Right renal cortex interstitium (tissue), 3 donors: ENCODE measurements around the gene USP48. TPM values are rescaled to one million over a fixed set of nuclear protein-coding genes. Genes with fewer than 3 reads are reported as not detected.
"Not testable (repeated sequence)": the region's sequence is repeated elsewhere in the genome, so short reads cannot be mapped to it uniquely, and the experiment has no call there.

Experiments used
- DNase-seq, 3 donors: peaks; one replicate each; pipeline ENCODE4 v3.0.0-alpha.2; 2013; ENCODE audit warnings: low read depth in 3 of 3, low spot score in 2 of 3
- polyA plus RNA-seq, 3 donors: library from polyadenylated mRNA; unstranded; fragments of 120-200 nt; gene quantifications; one replicate each; pipeline ENCODE4 v1.2.1, GENCODE V29; 2013; ENCODE audit not compliant: insufficient read length in 3 of 3

USP48 gene
- polyA plus RNA-seq, 3 donors: 61.0 to 67.0 (median 64.7) TPM

DNA sequence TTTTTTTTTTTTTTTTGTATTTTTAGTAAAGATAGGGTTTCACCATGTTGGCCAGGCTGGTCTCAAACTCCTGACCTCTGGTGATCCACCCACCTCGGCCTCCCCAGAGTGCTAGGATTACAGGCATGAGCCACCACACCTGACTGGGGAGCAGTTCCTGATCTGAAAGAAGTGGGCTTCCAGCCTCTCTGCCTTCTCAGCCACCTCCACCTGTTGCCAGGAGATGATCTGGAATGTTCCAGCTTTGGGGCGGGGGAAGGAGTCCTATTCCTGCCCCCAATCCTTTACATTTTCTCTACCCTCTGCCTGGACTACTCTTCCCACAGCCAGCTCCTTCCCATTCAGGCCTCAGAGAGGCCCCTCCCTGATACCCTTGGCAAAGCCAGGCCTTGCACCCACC is 141.9 kb downstream of the USP48 start:
- no peak for DNase-seq

DNA sequence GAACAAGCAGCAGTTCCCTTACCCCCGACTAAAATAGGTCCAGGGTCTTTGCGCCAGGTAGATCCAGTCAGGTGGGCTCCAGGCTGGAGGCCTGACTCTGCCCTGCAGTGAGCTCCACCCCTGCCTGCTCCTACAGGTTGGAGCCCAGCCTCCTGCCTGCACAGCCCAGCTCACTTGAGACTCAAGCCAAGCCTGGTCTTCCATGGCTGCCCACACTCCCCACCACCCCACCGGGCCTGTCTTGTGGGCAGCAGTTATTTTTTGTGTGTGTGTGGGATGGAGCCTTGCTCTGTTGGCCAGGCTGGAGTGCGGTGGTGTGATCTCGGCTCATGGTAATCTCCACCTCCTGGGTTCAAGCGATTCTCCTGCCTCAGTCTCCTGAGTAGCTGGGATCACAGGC is 142.3 kb downstream of the USP48 start:
- no peak for DNase-seq

DNA sequence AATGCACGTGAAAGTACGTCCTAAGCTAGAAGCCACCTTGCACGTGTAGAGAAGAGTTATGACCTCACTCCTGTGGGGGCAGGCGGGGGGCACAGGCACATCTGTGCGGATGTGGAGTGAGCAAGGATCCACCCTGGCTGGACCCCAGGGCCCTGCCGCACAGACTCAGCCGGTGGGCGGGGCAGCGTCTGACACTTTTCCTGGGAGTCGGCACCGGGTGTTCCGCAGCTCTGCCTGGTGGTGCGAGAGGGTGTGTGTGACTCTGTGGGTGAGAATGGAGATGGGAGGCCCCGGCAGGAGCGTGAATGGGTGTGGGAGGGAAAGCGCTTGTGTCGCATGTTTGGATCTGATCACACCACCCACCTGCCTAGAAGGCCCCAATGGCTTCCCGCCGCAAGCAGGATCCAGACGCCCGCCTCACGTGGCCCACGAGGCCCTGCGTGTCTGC is 143.3 kb downstream of the USP48 start:
- DNase-seq: no peak

DNA sequence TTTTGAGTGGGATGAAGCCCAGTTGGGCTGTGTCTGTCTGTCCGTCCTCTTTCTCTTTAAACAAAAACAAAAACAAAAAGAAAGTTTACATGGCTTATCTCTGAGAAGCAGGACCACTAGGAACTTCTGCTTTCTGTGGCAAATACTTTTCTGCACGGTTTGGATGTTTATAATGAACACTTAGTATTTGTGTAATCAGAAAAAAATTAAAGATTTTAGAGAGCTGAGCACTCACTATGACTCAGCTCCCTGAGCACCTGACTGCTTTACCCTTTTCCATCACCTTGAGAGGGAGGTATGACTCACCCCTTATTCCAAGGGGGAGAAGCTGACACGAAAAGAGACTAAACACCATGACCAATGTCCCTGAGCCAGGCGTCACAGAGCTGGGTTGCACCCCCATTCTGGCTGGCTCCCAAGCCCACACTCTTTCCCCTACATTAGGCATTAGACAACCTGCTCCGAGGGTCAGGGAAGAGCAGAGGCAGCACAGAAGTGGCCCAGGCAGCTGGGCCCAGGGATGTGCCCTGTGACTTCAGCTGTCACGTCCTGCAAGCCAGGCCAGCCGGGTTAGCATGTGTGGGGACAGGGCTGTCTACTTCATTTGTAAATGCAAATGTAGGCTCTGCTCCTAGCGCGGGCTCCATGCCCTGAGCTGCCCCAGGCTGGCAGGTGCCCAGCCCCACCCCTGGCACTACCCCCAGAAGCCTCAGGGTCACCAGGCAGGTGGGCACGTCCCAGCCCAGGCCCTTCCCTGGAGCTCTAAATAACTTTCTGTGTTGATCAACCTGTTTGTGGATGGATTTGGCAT is 144.2 kb downstream of the USP48 start:
- no peak for DNase-seq

DNA sequence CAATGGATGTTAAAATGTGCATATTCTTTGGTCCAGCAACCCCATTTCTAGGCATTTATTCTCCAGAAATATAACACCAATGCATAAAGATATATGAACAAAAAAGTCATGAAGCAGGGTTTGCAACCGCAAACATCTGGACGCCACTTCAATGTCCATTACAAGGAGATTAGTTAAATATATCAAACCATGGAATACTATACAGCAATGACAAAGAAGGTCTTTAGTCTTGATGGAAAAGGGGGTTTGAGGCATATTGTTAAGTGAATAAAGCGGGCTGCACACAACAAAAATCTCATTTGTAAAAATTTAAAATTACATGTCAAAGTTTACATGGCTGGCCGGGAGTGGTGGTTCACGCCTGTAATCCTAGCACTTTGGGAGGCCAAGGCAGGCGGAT is 145.4 kb downstream of the USP48 start:
- no peak for DNase-seq

GRCh38 chr1:21636029-21636428 is 146.9 kb downstream of the USP48 start:
- DNase-seq: no peak

- no peak for DNase-seq
Measured at GRCh38 chr1:21634806-21635535, 148.0 kb downstream of the USP48 start.

DNA sequence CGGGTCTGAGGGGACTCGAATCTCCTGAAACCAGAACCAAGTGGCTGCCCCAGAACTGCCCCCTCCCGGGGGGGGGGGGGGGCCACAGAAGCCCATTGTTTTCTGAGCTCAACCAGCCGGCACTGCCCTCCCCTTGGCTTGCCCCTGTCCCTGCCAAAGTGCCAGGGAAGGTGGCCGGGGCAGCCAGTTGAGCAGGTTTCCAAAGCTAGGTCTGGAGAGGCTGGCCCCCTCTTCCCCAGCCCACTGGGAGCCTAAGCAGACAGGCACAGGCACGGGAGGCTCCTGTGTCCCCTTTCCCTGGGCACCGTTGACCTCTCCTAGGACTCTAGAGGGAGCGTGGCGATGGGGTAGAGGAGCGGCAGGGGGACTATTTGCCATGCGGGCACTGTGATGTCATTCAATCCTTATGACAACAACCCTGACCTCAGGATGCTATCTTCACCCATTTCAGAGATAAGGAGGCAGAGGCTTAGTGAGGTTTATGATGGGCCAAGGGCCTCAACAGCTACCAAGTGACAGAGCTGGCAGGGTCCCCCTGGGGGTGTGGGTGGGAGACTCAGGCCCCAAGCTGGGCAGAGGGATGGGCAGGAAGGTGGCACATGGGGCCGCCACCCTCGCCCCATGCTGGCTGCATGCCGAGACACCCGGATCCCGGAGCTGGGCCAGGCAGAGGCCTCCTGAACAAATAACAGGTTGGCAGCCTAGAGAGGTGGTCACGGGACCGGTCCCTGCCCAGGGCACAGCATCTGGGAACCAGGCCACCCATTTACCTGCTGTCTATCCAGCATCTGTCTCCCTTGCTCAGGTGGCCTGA is 148.8 kb downstream of the USP48 start:
- DNase-seq: no peak

DNA sequence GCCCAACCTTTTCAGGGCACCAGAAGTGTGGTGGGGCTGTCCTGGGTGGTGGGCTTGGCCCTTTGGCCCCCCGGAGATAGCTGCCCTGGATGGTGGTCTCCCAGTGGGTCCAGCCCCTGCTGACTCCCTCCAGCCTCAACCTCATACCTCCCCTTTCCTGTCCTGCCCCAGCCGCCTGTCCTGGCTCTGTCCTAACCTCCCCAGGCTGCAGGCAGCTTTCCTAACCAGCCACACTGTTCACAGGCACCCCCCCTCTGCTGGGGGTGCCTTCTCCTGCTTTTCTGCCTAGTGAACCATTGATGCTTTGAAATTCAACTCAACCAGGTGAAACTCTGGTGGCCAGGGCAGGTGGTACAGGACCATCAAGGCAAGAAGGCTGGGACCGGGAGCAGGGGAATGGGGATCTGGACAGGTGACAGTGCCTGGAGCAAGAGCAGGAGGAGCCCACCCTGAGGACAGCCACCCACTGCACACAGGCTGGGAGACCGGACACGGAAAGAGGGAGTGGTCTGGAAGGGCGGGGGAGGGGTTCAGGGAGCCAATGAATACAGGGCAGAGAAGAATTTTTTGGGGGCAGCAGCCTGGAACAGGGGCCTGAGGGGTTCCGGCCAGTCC is 149.7 kb downstream of the USP48 start:
- DNase-seq: no peak

DNA sequence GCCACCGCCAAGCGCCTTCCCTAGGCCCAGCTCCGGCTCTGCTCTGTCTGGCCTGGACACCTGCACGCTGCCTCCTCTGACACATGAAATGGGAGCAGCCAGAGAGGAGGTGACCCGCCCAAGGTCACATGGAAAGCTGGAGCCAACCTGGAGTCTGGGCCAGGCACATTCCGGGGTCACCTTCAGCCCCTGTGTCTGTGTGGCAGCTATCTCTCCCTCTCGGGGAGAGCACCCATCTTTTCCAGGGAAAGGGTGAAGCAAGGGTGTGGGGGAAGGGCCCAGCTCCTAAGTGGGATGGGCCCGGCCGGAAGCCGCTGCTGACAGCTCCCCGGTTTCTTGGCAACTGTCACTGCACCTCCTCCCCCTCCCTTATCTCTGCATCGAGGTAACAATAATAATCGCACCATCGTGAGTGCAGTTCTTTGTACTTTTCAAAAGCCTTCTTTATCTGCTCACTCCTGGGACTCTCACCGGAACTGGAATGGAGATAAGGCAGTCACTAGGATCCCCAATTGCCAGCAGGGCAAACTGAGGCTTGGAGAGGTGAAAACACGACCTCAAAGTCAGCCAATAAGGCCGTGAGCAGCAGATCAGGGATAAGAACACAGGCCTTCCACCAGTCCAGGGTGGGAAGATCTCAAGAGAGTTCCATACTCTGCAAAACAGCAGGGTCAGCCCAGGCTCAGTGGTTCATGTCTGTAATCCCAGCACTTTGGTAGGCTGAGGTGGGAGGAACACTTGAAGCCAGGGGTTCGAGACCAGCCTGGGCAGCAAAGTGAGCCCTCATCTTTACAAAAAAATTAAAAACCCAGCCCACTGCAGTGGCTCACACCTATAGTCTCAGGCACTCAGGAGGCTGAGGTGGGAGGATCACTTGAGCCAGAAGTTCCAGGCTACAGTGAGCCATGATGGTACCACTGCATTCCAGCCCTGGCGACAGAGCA is 150.7 kb downstream of the USP48 start:
- no peak for DNase-seq

DNA sequence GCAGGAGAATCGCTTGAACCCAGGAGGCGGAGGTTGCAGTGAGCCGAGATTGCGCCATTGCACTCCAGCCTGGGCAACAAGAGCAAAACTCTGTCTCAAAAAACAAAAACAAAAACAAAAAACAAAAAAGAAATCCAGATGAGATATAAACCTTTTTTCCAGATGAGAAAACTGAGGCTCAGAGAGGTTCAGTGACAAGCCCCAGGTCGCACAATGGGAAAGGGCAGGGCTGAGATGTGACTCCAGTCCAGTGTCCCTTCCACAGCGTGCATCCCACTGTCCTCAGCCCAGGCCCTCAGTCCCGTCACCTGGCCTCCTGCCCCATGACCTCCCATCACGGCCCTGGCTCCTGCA is 151.4 kb downstream of the USP48 start:
- DNase-seq: not testable (repeated sequence)

DNA sequence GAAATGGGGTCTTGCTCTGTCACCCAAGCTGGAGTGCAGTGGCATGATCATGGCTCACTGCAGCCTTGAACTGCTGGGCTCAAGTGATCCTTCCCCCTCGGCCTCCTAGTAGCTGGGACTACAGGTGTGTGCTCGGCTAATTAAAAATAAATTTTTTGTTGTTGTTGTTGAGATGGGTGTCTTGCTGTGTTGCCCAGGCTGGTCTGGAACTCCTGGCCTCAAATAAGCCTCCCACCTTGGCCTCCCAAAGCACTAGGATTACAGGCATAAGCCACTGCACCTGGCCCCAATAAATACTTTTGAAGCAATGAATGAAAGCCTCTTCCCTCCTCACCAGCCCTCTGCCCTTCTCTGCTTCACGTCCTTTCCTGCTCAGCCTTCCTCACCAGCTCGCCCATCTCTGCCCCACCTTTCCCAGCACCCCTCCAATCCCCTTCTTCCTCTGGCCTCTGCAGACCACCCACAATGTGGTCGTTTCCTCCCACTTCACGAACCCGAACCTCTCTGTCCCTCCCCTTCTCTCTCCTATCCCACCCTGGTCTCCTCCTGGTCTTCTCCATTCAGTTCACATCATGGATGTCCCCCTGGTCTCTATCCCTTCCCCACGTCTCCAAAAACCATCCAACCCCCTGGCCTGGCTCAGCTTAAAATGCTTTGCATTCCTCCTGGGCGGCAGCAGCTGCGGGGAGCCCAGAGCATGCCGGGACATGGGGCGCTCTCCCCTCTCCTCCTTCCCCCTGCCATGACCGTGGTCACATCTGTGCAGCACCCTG is 152.2 kb downstream of the USP48 start:
- DNase-seq: no peak

DNA sequence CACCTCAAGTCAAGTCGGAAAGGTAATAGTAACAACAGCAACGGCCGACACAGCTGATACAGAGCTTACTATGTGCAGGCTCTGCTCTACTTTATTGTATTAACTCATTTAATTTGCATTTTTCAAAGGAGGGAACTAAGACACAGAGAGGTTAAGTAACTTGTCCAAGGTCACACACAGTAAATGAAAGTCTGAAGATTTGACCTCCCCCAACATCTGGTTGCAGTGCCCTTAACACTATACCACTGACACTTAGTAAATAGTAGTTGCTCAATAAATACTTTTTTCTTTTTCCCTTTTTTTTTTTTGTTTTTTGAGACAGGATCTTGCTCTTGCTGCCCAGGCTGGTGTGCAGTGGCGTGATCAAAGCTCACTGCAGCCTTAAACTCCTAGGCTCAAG is 153.0 kb downstream of the USP48 start:
- DNase-seq: no peak

- DNase-seq: no peak
Measured at GRCh38 chr1:21628798-21629393, 154.1 kb downstream of the USP48 start.

Other genes with a start within 250 kb of the USP48 start
- 10 to 100 TPM; 16.9 to 23.3 (median 20.7) TPM for gene RAP1GAP, start 113.8 kb downstream of the USP48 start, polyA plus RNA-seq
- 1 to 10 TPM; 3.3 to 4.5 (median 4.5) TPM for gene LDLRAD2, start 29.1 kb upstream of the USP48 start, polyA plus RNA-seq
- 100 to 1,000 TPM; 115 to 140 (median 121) TPM for gene HSPG2, start 154.2 kb upstream of the USP48 start, polyA plus RNA-seq
- gene CELA3B, start 193.9 kb upstream of the USP48 start, polyA plus RNA-seq: not detected
- gene CELA3A, start 218.5 kb upstream of the USP48 start, polyA plus RNA-seq: not detected